ENCODE results near the gene ZBTB7C.

Gene ZBTB7C

DNA sequence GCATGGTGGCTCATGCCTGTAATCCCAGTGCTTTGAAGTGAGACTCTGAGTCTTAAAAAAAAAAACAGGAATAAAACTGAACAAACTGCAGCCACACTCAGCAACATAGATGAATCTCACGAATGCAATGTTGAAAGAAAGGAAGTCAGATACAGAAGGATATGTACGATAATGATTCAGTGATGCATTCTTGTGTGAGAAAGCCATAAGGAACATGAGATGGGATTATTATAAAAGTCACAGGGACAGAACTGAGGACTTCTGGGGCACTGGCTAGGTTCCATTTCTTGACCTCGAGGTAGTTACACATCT lies 421.8 kb downstream of the ZBTB7C start:
- no peak overlapping the region for H3K4me3 ChIP-seq (replicated peaks; ENCODE audit: low read depth, low read length)
- TF ChIP-seq, protein P1, sequence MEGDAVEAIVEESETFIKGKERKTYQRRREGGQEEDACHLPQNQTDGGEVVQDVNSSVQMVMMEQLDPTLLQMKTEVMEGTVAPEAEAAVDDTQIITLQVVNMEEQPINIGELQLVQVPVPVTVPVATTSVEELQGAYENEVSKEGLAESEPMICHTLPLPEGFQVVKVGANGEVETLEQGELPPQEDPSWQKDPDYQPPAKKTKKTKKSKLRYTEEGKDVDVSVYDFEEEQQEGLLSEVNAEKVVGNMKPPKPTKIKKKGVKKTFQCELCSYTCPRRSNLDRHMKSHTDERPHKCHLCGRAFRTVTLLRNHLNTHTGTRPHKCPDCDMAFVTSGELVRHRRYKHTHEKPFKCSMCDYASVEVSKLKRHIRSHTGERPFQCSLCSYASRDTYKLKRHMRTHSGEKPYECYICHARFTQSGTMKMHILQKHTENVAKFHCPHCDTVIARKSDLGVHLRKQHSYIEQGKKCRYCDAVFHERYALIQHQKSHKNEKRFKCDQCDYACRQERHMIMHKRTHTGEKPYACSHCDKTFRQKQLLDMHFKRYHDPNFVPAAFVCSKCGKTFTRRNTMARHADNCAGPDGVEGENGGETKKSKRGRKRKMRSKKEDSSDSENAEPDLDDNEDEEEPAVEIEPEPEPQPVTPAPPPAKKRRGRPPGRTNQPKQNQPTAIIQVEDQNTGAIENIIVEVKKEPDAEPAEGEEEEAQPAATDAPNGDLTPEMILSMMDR (IDR thresholded peaks at IDR 0.05; ENCODE audit: low read depth, low read length, missing control alignments): no peak
- DNase-seq (ENCODE audit: extremely low read depth, low read depth): no peak

GRCh38 chr18:47986620-47987387 lies 422.4 kb downstream of the ZBTB7C start:
- DNase-seq (ENCODE audit: extremely low read depth, low read depth): no peak
- no peak overlapping the region for H3K4me3 ChIP-seq (replicated peaks; ENCODE audit: low read depth, low read length)
- TF ChIP-seq, protein P1 (IDR thresholded peaks at IDR 0.05; ENCODE audit: low read depth, low read length, missing control alignments): no peak

DNA sequence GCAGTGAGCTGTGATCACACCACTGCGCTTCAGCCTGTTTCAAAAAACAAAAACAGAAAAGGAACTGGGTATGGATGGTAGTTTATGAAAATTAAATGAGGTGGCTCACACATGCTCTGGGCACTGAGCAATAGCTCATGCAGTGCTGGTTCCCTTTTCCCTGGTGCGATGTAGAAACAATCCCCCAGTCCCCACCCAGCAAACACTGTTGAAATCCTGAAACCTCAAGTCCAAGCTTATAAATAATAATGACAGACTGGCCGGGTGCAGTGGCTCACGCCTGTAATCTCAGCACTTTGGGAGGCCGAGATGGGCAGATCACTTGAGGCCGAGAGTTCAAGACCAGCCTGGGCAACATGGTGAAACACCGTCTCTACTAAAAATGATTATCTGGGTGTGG lies 423.3 kb downstream of the ZBTB7C start:
- TF ChIP-seq, protein P1 (IDR thresholded peaks at IDR 0.05; ENCODE audit: low read depth, low read length, missing control alignments): no peak
- DNase-seq (ENCODE audit: extremely low read depth, low read depth): no peak

GRCh38 chr18:47984991-47985390 lies 424.2 kb downstream of the ZBTB7C start:
- H3K4me3 ChIP-seq (replicated peaks; ENCODE audit: low read depth, low read length): no peak overlapping the region
- DNase-seq (ENCODE audit: extremely low read depth, low read depth): no peak
- TF ChIP-seq, protein P1 (IDR thresholded peaks at IDR 0.05; ENCODE audit: low read depth, low read length, missing control alignments): no peak

More for the DNA sequence above, 423.3 kb downstream of the ZBTB7C start:
- H3K4me3 ChIP-seq (replicated peaks; ENCODE audit: low read depth, low read length): no peak overlapping the region

GRCh38 chr18:47983946-47984345 lies 425.2 kb downstream of the ZBTB7C start:
- H3K4me3 ChIP-seq (replicated peaks; ENCODE audit: low read depth, low read length): no peak overlapping the region
- TF ChIP-seq, protein P1 (IDR thresholded peaks at IDR 0.05; ENCODE audit: low read depth, low read length, missing control alignments): no peak
- no peak for DNase-seq (ENCODE audit: extremely low read depth, low read depth)

- TF ChIP-seq, protein P1 (IDR thresholded peaks at IDR 0.05; ENCODE audit: low read depth, low read length, missing control alignments): no peak
- H3K4me3 ChIP-seq (replicated peaks; ENCODE audit: low read depth, low read length): no peak overlapping the region
- no peak for DNase-seq (ENCODE audit: extremely low read depth, low read depth)
Observed at GRCh38 chr18:47983055-47983454, 426.1 kb downstream of the ZBTB7C start.

- H3K4me3 ChIP-seq (replicated peaks; ENCODE audit: low read depth, low read length): no peak overlapping the region
- DNase-seq (ENCODE audit: extremely low read depth, low read depth): no peak
- TF ChIP-seq, protein P1 (IDR thresholded peaks at IDR 0.05; ENCODE audit: low read depth, low read length, missing control alignments): no peak
Observed at GRCh38 chr18:47981830-47982229, 427.4 kb downstream of the ZBTB7C start.

Data from HFF-Myc (cell line).